ENCODE data around the gene MRPL38. TPM values are rescaled to one million over a fixed set of nuclear protein-coding genes. Genes with fewer than 3 reads are reported as not detected.

Gene MRPL38
- total and polyA plus RNA-seq, 2 of the 8 experiments (the other 6 are each of a cell fraction or from before 2014, with no cell fraction given) = 78.4 to 125 TPM

- Histone ChIP-seq H3K4ac (replicated peaks; ENCODE audit: insufficient read length, low read depth, low read length) (no peak overlapping the region), H3K79me2 (ENCODE audit: control insufficient read depth in 1 of 2, insufficient read depth in 2 of 2, low read length in 2 of 2) (peaks cover 0 to 14% of the 10 kb centered on the region in 2 experiments; a peak in 2 of 4 replicates), H4K91ac (replicated peaks; ENCODE audit: insufficient read length, low read length) (no peak overlapping the region), H3K23me2 (ENCODE audit: low read depth, low read length) (peaks cover 5% of the 10 kb centered on the region; the same call in 1 of the 2 replicates), H2BK15ac (ENCODE audit: low read length) (no peak overlapping the region), H3K18ac (ENCODE audit: extremely low read depth, low read length) (no peak overlapping the region), H3K36me3 (ENCODE audit: control insufficient read depth in 2 of 4, insufficient read depth in 4 of 4, low read length in 3 of 4) (peaks cover 5 to 35% (median 23%) of the 10 kb centered on the region in 4 experiments; a peak in 7 of 8 replicates), H4K5ac (ENCODE audit: insufficient read length, low read depth, low read length) (no peak overlapping the region), H2BK5ac (ENCODE audit: low read depth, low read length) (no peak overlapping the region), H3K9ac (replicated peaks in 1 of 4; ENCODE audit: extremely low read depth in 1 of 4, low read depth in 3 of 4, low read length in 3 of 4) (no peak overlapping the region), H4K8ac (ENCODE audit: extremely low read depth, insufficient read depth, low read length) (no peak overlapping the region), H3K4me1 (replicated peaks in 1 of 4; ENCODE audit: control insufficient read depth in 3 of 4, insufficient read depth in 4 of 4, low read length in 3 of 4) (peaks cover 0 to 7% (median 4%) of the 10 kb centered on the region in 4 experiments; a peak in 5 of 7 replicates), H3K9me3 (ENCODE audit: insufficient read depth in 2 of 2, low read depth in 1 of 2, low read length in 1 of 2) (no peaks in the 10 kb centered on the region), H2BK20ac (ENCODE audit: low read length) (no peak overlapping the region), H2BK120ac (replicated peaks; ENCODE audit: low read depth, low read length) (no peak overlapping the region), H3K56ac (replicated peaks; ENCODE audit: insufficient read length, low read depth, low read length) (no peak overlapping the region), H2AK5ac (ENCODE audit: low read depth, low read length) (no peak overlapping the region), H3K14ac (ENCODE audit: insufficient read length) (no peak overlapping the region), H2AFZ (ENCODE audit: low read length) (no peak overlapping the region), H3K4me2 (ENCODE audit: insufficient read depth in 1 of 2, low read depth in 2 of 2, low read length in 2 of 2) (no peak overlapping the region), H3K79me1 (ENCODE audit: low read depth, low read length) (no peaks in the 10 kb centered on the region; the same call in 1 of the 2 replicates), H3K27ac (ENCODE audit: low read depth, low read length) (0 out of 2 replicates have a peak overlapping the region, but pooled peaks have one; percentile 10), H3K23ac (ENCODE audit: insufficient read length) (no peak overlapping the region), H3K27me3 (replicated peaks in 1 of 4; ENCODE audit: control insufficient read depth in 3 of 4, extremely low read depth in 1 of 4, insufficient read depth in 3 of 4, low read length in 3 of 4) (no peaks in the 10 kb centered on the region), H2BK12ac (ENCODE audit: low read depth, low read length) (no peak overlapping the region), H4K20me1 (replicated peaks in 1 of 2; ENCODE audit: control insufficient read depth in 1 of 2, insufficient read depth in 2 of 2, low read length in 2 of 2) (peaks cover 2 to 5% of the 10 kb centered on the region in 2 experiments), H3K4me3 (ENCODE audit: extremely low read depth in 1 of 4, insufficient read depth in 2 of 4, low read depth in 3 of 4, low read length in 4 of 4) (no peak overlapping the region)
- FAIRE-seq (no peak), DNase-seq (ENCODE audit: low read depth in 1 of 2, low spot score in 2 of 2) (no peak)
- 90% methylated on average over 10 of the region's 13 CpGs; no CpG with 5 or more reads in 1 of the 2 experiments for WGBS, 2 experiments (ENCODE audit: extremely low coverage in 1 of 2, insufficient coverage in 1 of 2, insufficient read length in 1 of 2, insufficient replicate concordance in 2 of 2, low coverage in 1 of 2, low lambda C conversion rate in 2 of 2, missing lambda C conversion rate in 1 of 2)
- ChIA-PET CTCF (ENCODE audit: partially characterized antibody) (interaction anchor here (0.6 to 51.3 kb wide), 6 partner anchors 11 to 1045 kb away, joined by 3 to 885 read pairs (median 4); partner anchors contain the start of gene CDK3), POLR2A (ENCODE audit: partially characterized antibody) (interaction anchor here (0.6 to 7.4 kb wide), 6 partner anchors 14 to 379 kb away, joined by 3 to 40 read pairs (median 3); no protein-coding TSS in a partner anchor)
- no peak for TF ChIP-seq SIRT6 (IDR thresholded peaks at IDR 0.05; ENCODE audit: low read length)
- TF ChIP-seq BCL11A (IDR thresholded peaks at IDR 0.05; ENCODE audit: low read depth in 2 of 2, low read length in 2 of 2) = no peak
- TF ChIP-seq NANOG (IDR thresholded peaks at IDR 0.05; ENCODE audit: insufficient read depth, low read depth, low read length, poor library complexity, severe bottlenecking) = no peak
- TF ChIP-seq ZNF274 (IDR thresholded peaks at IDR 0.05; ENCODE audit: borderline replicate concordance, extremely low read depth, low read length) = no peak
- TF ChIP-seq TBP (IDR thresholded peaks at IDR 0.05; ENCODE audit: low read depth, low read length) = no peak
- no peak for TF ChIP-seq HDAC6 (IDR thresholded peaks at IDR 0.05; ENCODE audit: low read depth, low read length)
- no peak for TF ChIP-seq USF2 (IDR thresholded peaks at IDR 0.05; ENCODE audit: low read length)
- no peak for TF ChIP-seq GTF2F1 (IDR thresholded peaks at IDR 0.05; ENCODE audit: borderline replicate concordance, low read depth, low read length)
Measured at GRCh38 chr17:75900691-75901533, 3.8 kb downstream of the MRPL38 start.
